Measurements from ENCODE around the gene CHN2. TPM values are rescaled to one million over a fixed set of nuclear protein-coding genes. Genes with fewer than 3 reads are reported as not detected.

The CHN2 gene
- polyA plus RNA-seq, 1 of the 3 experiments (the other 2 are of a cell fraction): 0.02 TPM

DNA sequence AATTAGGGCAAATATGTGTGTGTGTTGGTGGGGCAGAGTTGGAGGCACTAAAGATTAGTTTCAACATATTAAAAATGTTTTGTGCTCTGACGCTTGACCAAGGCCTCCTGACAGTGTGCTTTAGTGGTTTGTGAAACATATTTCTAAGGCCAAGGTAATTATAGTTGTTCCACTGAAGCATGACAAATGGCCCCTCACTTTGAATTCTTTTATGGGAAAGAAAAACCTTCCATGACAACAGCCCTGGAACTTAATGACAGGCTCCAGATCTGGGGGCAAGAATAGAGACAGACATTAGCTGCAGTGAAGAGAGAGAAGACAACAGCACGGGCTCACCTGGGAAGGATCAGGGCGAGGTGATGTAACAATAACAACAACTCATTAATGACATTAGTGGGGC, 155.8 kb downstream of the CHN2 start:
- Histone ChIP-seq H2AFZ (ENCODE audit: low read depth) (no peak overlapping the region), H3K4me1 (ENCODE audit: control insufficient read depth in 1 of 2, insufficient read depth in 2 of 2, low read depth in 1 of 2, low read length in 1 of 2) (peaks cover 4% of the 10 kb centered on the region in 2 experiments; a peak in 1 of 4 replicates), H3K79me2 (ENCODE audit: insufficient read depth) (no peaks in the 10 kb centered on the region), H3K9me3 (no peaks in the 10 kb centered on the region), H4K20me1 (ENCODE audit: insufficient read depth) (no peaks in the 10 kb centered on the region), H3K27me3 (ENCODE audit: insufficient read depth) (no peaks in the 10 kb centered on the region), H3K4me2 (no peak overlapping the region), H3K9ac (no peak overlapping the region), H3K27ac (ENCODE audit: low read depth in 2 of 2, low read length in 1 of 2) (no peak overlapping the region), H3K9me2 (no peaks in the 10 kb centered on the region), H3K4me3 (ENCODE audit: low read depth in 2 of 2, low read length in 1 of 2) (no peak overlapping the region), H3F3A (replicated peaks; ENCODE audit: insufficient read depth) (no peaks in the 10 kb centered on the region), H3K36me3 (replicated peaks in 1 of 2; ENCODE audit: control insufficient read depth in 1 of 2, insufficient read depth in 2 of 2, low read length in 1 of 2) (no peaks in the 10 kb centered on the region)
- no peak for TF ChIP-seq MAX (IDR thresholded peaks at IDR 0.05; ENCODE audit: low read depth)
- no peak for TF ChIP-seq ELF1 (IDR thresholded peaks at IDR 0.05)
- TF ChIP-seq RXRA (IDR thresholded peaks at IDR 0.05; ENCODE audit: borderline replicate concordance, low read depth): no peak
- TF ChIP-seq GATA2 (CRISPR knock-in tag; IDR thresholded peaks at IDR 0.05): no peak
- TF ChIP-seq GABPA (IDR thresholded peaks at IDR 0.05; ENCODE audit: low read depth): no peak
- TF ChIP-seq POLR2AphosphoS5 (IDR thresholded peaks at IDR 0.05; ENCODE audit: low read depth, low read length): no peak
- TF ChIP-seq TEAD4 (IDR thresholded peaks at IDR 0.05; ENCODE audit: borderline replicate concordance, insufficient read depth): no peak
- TF ChIP-seq SMC3 (IDR thresholded peaks at IDR 0.05; ENCODE audit: low read depth, low read length): no peak
- no peak for TF ChIP-seq NRF1 (IDR thresholded peaks at IDR 0.05; ENCODE audit: low read depth, low read length)
- TF ChIP-seq, protein P1, sequence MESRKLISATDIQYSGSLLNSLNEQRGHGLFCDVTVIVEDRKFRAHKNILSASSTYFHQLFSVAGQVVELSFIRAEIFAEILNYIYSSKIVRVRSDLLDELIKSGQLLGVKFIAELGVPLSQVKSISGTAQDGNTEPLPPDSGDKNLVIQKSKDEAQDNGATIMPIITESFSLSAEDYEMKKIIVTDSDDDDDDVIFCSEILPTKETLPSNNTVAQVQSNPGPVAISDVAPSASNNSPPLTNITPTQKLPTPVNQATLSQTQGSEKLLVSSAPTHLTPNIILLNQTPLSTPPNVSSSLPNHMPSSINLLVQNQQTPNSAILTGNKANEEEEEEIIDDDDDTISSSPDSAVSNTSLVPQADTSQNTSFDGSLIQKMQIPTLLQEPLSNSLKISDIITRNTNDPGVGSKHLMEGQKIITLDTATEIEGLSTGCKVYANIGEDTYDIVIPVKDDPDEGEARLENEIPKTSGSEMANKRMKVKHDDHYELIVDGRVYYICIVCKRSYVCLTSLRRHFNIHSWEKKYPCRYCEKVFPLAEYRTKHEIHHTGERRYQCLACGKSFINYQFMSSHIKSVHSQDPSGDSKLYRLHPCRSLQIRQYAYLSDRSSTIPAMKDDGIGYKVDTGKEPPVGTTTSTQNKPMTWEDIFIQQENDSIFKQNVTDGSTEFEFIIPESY (IDR thresholded peaks at IDR 0.05; ENCODE audit: borderline replicate concordance, low read depth): no peak
- TF ChIP-seq, protein P2, sequence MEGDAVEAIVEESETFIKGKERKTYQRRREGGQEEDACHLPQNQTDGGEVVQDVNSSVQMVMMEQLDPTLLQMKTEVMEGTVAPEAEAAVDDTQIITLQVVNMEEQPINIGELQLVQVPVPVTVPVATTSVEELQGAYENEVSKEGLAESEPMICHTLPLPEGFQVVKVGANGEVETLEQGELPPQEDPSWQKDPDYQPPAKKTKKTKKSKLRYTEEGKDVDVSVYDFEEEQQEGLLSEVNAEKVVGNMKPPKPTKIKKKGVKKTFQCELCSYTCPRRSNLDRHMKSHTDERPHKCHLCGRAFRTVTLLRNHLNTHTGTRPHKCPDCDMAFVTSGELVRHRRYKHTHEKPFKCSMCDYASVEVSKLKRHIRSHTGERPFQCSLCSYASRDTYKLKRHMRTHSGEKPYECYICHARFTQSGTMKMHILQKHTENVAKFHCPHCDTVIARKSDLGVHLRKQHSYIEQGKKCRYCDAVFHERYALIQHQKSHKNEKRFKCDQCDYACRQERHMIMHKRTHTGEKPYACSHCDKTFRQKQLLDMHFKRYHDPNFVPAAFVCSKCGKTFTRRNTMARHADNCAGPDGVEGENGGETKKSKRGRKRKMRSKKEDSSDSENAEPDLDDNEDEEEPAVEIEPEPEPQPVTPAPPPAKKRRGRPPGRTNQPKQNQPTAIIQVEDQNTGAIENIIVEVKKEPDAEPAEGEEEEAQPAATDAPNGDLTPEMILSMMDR (IDR thresholded peaks at IDR 0.05): no peak
- no peak for TF ChIP-seq REST (IDR thresholded peaks at IDR 0.05; ENCODE audit: low read depth, low read length)
- no peak for TF ChIP-seq USF2 (IDR thresholded peaks at IDR 0.05; ENCODE audit: borderline replicate concordance, low read depth, low read length)
- TF ChIP-seq RFX5 (IDR thresholded peaks at IDR 0.05; ENCODE audit: low read length): no peak
- no peak for TF ChIP-seq SIN3A (IDR thresholded peaks at IDR 0.05; ENCODE audit: borderline replicate concordance, low read depth, low read length)
- TF ChIP-seq, protein P3, sequence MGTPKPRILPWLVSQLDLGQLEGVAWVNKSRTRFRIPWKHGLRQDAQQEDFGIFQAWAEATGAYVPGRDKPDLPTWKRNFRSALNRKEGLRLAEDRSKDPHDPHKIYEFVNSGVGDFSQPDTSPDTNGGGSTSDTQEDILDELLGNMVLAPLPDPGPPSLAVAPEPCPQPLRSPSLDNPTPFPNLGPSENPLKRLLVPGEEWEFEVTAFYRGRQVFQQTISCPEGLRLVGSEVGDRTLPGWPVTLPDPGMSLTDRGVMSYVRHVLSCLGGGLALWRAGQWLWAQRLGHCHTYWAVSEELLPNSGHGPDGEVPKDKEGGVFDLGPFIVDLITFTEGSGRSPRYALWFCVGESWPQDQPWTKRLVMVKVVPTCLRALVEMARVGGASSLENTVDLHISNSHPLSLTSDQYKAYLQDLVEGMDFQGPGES (IDR thresholded peaks at IDR 0.05; ENCODE audit: low read depth, low read length): no peak
- CTCF ChIA-PET: interaction anchor here (0.5 to 2.7 kb wide), 4 partner anchors 154 to 428 kb away, joined by 3 to 17 read pairs (median 7); no protein-coding TSS in a partner anchor
- DNase-seq: no peak
- WGBS (ENCODE audit: low lambda C conversion rate): 53% methylated on average over 3 of the region's 3 CpGs
- POLR2A ChIA-PET: no interaction called here
